ENCODE measurements around the gene LCAT.

LCAT gene

GRCh38 chr16:67968400-67969253 is 24.7 kb upstream of the LCAT start, which contains the start of gene SLC12A4:
TSS of gene SLC12A4 (minus strand) at chr16:67968637. CDS start at chr16:67968553, 84 bp downstream.
- DNase-seq, result peak; percentile 95

GRCh38 chr16:67967958-67968399 is 24.1 kb upstream of the LCAT start:
- DNase-seq, result peak; percentile 64

- peak; percentile 43 for DNase-seq
Measured at GRCh38 chr16:67967183-67967957, 23.4 kb upstream of the LCAT start.

GRCh38 chr16:67966549-67967182 is 22.7 kb upstream of the LCAT start:
- no peak for DNase-seq

GRCh38 chr16:67965668-67966548 is 22.0 kb upstream of the LCAT start:
- DNase-seq, result no peak

GRCh38 chr16:67964477-67965131 is 20.7 kb upstream of the LCAT start:
- DNase-seq, result no peak

- no peak for DNase-seq
Measured at GRCh38 chr16:67963662-67964321, 19.9 kb upstream of the LCAT start.

GRCh38 chr16:67963292-67963661 is 19.4 kb upstream of the LCAT start:
- no peak for DNase-seq

- DNase-seq, result no peak
Measured at GRCh38 chr16:67962135-67962534, 18.2 kb upstream of the LCAT start.

- DNase-seq, result no peak
Measured at GRCh38 chr16:67961551-67961957, 17.6 kb upstream of the LCAT start.

GRCh38 chr16:67959536-67960329 is 15.8 kb upstream of the LCAT start:
- DNase-seq, result no peak

GRCh38 chr16:67957622-67958021 is 13.7 kb upstream of the LCAT start:
- no peak for DNase-seq

GRCh38 chr16:67954421-67955196 is 10.7 kb upstream of the LCAT start:
- DNase-seq, result no peak

- no peak for DNase-seq
Measured at GRCh38 chr16:67953641-67954375, 9.9 kb upstream of the LCAT start.

GRCh38 chr16:67951485-67951884 is 7.6 kb upstream of the LCAT start:
- no peak for DNase-seq

GRCh38 chr16:67950335-67950843 is 6.5 kb upstream of the LCAT start:
- DNase-seq, result no peak

- DNase-seq, result no peak
Measured at GRCh38 chr16:67949645-67950044, 5.7 kb upstream of the LCAT start.

GRCh38 chr16:67948015-67948414 is 4.1 kb upstream of the LCAT start:
- no peak for DNase-seq
